Pons (tissue), 1 donor: Measurements from ENCODE around the gene KCNQ5.

Source experiments
- DNase-seq: peaks from one replicate; pipeline ENCODE4 v3.0.0-alpha.2; 2016; ENCODE audit warnings: low spot score

Gene KCNQ5

DNA sequence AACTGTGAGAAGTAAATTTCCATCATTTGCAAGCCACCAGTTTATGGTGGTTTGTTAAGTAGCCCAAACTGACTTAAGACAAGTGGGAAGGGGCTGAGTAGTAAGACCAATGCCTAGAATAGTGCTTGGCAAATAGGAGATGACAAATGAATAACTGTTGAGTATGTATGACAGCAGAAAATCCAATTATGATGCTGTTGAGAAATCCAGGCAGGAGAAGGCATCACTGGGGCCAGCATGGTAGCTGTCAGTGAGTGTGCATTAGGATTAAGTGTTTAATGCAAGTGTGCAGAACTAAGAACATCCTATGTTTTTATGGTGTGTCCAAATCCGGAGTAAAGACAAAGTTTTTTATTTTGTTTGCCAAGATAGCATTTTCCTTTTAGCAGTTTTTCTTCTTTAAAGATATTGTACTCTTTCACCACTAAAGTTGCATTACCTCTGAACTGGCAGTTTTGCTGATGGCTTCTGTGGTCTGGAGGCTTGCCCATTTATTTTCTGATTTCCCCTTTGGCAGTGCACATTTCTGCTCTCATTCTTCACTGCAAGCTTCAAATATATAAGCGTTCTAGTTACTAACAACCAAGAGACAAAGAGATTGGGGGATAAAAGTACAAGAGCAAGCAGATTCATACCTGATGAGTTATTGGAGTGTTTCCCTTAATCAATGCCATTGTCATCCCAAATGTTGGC, 289.7 kb downstream of the KCNQ5 start:
- DNase-seq, result no peak

DNA sequence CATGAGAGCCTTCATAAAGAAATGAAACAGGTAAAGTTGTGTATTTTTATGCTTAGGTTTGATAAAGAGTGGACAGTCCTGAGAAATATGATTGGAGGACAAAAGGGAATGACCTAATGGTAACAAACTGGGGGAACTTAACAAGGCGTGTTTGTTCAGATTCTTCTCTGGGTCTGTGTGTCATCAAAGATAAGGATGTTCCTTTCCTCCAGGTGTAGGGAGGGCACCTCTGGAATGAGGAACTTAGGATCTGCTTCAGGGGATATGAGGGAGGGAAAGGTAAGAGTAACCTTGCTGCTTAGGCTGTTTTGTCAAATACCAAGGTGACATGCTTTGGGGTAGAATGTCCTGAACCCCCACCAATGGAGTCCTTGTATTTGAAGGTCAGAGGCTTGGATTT, 291.9 kb downstream of the KCNQ5 start:
- DNase-seq, result no peak

DNA sequence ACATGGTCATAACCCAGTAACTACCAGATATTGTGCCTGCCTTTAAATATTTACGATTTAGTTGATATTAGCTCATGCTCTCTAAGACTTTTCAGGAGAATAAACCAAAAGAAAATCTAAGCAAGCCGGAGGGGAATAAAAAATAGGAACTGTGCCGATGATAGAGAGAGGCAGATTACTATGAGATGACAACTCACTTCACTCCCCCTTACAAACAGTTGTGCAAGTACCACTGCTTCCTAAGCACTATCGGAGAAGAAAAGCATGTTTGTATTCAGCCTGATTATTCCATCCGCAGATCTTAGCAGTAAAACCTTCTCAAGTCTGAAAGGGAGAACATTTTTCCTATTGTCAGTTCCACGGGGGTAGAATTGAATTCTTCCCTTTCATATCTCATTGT, 294.4 kb downstream of the KCNQ5 start:
- DNase-seq, result no peak

DNA sequence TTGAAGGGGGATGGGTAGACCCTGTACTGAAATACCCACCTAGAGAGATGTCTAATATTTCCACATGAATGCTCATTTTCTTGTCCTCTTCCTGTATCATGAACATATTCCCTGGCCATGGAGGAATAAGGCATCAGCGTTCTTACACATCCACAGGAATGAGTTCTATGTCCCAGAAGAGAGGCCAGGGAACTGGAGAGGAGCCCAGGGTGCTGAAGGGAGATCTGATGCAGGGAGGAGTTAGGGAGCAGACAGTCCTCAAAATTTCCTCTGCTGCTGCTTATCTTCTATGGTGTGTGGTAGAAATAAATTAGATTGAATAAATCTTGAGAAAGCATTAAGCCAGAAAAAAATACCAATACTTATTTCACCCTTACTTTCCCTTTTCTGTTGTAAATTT, 295.0 kb downstream of the KCNQ5 start:
- DNase-seq, result no peak

- DNase-seq, result no peak
Measured at GRCh38 chr6:72922401-72922800, 300.5 kb downstream of the KCNQ5 start.

GRCh38 chr6:72925136-72925535, 303.3 kb downstream of the KCNQ5 start:
- no peak for DNase-seq

GRCh38 chr6:72930556-72931132, 308.8 kb downstream of the KCNQ5 start:
- no peak for DNase-seq

- DNase-seq, result no peak
Measured at GRCh38 chr6:72931325-72931887, 309.5 kb downstream of the KCNQ5 start.

GRCh38 chr6:72933233-72933632, 311.4 kb downstream of the KCNQ5 start:
- no peak for DNase-seq

DNA sequence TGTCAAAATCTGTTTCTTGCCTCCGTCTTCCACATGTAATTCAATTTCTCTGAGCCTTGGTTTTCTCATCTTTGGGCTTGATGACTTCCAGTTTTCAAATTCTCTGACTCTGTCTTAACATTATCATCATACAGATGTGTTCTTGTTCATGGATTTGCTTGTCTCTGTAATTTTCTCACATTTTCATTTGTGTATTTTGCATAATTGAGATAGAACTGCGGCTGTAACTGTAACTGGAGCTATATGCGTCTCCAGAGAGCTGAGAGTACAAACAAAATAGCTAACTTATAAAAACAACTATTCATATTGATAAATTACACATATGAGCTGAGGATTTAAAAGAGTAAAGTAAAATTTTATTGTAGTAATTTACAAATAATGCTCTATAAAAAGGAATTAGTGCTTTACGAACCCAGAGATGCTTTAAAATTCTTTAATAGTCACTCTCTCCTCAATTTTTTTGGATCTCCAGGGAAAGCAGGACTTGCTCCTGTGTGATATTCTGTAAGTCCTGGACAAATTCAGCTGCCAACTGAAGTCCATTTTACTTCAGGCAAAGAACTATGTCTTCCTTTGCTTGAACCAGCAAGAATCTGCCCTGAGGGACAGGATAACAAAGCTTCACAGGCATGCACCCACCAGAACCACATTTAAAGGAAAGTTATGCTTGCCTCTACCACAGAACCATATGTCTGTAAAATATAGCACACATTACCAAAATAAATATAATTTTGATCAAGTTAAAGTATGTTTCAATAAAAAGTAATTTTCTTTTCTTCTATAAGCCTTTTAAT, 315.1 kb downstream of the KCNQ5 start:
- no peak for DNase-seq

GRCh38 chr6:72938104-72938503, 316.2 kb downstream of the KCNQ5 start:
- no peak for DNase-seq

GRCh38 chr6:72939004-72939403, 317.1 kb downstream of the KCNQ5 start:
- DNase-seq, result no peak

GRCh38 chr6:72940265-72940664, 318.4 kb downstream of the KCNQ5 start:
- DNase-seq, result no peak

DNA sequence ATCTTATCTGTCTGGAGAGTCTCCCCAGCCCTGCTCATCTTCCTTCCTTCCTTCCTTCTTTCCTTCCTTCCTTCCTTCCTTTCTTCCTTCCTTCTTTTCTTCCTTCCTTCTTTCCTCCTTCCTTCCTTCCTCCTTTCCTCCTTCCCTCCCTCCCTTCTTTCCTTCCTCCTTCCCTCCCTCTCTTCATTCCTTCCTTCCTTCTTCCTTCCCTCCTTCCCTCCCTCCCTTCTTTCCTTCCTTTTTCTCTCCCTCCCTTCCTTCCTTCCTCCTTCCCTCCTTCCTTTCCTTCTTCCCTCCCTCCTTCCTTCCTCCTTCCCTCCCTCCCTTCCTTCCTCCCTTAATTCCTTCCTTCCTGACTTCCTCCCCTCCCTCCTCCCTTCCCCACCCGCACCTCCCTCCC, 319.4 kb downstream of the KCNQ5 start:
- DNase-seq, result no peak

- DNase-seq, result no peak
Measured at GRCh38 chr6:72941751-72942150, 319.9 kb downstream of the KCNQ5 start.

GRCh38 chr6:72943699-72944098, 321.8 kb downstream of the KCNQ5 start:
- DNase-seq, result no peak

DNA sequence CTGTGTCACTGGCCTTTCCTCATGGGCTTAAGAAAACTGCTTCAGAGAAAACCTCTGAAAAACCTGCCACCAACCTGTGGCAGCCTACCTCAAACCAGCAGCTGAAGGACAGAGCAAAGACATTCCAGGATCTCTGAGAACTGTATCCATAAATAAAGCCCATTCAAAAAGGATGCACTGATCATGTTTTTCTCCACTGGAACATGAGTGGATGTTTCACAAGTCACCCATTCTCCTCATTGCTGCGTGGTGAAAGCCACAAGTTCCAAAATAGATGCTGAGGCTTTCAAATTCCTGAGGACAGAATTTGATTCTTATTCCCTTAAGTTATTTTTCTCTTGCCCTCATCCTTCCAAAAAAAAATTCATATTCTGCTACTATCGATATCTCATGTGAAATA, 322.8 kb downstream of the KCNQ5 start:
- no peak for DNase-seq

GRCh38 chr6:72946774-72947173, 324.9 kb downstream of the KCNQ5 start:
- no peak for DNase-seq

- no peak for DNase-seq
Measured at GRCh38 chr6:72947534-72947933, 325.7 kb downstream of the KCNQ5 start.

DNA sequence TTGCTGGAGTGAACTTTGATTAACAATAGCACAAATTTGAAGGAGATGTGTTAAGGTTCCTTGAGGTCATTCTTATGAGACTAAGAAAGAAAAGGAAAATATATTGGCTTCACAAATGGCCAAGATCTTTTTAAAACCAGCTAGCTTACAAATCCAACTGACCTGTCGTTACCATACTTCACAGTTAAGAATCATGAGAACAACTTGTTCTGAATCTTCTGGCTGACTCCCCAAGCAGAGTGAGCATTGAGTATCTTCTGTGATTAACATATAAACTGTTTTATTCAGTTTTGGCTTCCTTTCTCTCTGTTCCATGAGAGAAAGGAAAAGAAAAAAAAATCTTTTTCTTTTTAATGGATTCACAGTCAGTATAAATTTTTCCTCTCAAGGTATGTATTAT, 326.3 kb downstream of the KCNQ5 start:
- no peak for DNase-seq

DNA sequence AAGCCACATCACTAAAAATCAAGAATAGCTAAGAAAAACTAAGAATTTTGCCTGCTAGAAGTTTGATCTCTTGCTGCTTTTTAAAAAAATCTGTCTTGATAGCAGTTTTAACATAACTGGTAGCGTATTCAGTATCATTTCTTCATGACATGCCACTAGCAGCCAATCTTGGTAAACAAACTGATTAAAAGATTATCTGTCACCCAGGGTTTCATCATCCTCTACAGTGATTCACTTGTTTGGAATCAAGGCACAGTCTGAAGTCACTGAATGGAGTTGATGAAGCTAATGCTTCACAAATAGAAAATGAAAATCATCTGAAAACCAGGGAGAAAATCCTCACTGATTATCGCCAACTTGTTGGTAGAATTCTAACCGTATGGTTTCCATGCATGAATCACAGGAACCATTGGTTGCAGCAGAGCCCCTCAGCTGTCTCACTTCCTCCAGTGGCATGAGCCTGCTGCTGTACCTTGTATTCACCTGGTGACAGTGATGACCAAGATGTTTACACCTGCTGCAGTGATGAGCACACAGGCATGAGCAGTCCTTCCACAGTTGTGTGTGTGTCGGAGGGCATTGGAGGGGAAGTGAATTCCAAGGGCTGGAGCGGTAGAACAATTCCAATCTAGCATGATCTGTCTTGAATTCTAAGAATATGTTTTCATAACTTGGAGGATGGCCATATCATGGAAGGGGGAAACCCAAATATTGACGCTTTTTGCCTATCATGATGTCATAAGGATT, 328.4 kb downstream of the KCNQ5 start:
- DNase-seq, result no peak
